ENCODE measurements around the gene CALY.
"Not testable (repeated sequence)": the region's sequence is repeated elsewhere in the genome, so short reads cannot be mapped to it uniquely, and the experiment has no call there.

CALY gene, protein sequence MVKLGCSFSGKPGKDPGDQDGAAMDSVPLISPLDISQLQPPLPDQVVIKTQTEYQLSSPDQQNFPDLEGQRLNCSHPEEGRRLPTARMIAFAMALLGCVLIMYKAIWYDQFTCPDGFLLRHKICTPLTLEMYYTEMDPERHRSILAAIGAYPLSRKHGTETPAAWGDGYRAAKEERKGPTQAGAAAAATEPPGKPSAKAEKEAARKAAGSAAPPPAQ

DNA sequence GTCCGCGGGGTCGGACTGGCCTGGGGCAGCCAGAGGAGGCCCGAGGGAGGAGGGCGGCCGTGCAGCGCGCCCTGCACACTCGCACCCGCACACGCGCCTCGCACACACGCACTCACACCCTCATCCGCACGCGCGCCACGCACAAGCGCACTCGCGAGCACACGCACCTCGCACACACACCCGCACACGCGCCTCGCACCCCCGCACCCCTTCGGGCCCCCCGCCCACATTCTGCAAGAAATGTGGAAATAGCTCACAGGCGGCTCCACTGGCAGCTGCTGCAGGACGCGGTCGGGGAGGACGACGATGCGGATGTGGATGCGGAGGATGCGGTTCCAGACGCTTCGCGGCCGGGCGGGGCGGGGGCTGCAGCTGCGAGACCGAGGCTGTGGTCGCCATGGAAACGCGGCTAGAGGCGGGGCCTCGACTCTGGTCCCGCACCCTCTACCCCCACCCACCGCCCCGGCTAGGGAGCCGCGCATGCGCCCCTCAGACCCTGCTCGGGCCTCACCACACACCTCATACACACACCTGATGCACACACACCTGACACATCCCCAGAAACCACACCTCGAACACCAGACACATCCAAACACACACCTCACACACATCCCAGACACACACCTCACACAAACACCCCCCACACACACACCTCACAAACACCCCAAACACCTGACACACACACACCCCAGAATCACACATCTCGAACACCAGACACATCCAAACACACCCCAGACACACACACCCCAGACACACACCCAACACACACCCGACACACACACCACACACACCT, at the start of gene CALY:
Gene CALY, minus strand, starts transcription at position 320 of the 793 bp plus-strand sequence. CDS start 7,907 bp downstream, outside the sequence.
- DNase-seq: peak; percentile 37

DNA sequence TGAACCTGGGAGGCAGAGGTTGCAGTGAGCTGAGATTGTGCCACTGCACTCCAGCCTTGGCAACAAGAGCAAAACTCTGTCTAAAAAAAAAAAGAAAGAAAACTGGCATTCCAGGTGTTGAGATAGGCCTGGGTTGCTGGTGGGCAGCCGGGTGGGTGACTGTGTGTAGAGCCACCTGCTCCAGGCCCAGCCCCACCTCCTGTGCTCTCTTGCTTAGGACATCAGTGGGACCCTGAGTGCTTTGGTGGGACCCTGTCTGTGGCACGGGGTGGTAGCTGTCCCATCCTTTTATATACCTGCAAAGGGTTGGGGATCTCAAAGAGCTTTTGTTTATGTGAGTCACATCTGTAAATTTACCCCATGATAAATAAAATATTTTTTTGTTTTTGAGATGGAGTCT, 48.5 kb upstream of the CALY start:
- DNase-seq: no peak

- no peak for DNase-seq
Measured at GRCh38 chr10:133384071-133384470, 47.4 kb upstream of the CALY start.

DNA sequence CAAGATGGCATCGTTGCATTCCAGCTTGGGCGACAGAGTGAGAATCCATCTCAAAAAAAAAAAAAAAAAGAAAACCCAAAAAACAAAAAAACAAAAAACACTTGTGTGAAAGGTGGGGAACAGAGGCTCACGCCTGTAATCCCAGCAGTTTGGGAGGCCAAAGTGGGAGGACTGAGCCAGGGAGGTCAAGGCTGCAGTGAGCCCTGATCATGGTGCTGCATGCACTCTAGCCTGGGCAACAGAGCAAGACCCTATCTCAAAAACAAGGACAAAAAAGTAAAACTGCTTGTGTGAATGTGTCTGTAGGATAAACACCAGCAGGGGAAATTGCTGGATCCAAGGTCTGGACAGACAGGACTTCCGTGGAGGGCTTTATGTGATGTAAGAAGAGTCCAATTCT, 46.9 kb upstream of the CALY start:
- no peak for DNase-seq

GRCh38 chr10:133381036-133381435, 44.3 kb upstream of the CALY start:
- no peak for DNase-seq

- no peak for DNase-seq
Measured at GRCh38 chr10:133379801-133380666, 43.3 kb upstream of the CALY start.

GRCh38 chr10:133379152-133379800, 42.6 kb upstream of the CALY start, which contains the start of gene PAOX:
Gene PAOX (plus strand): TSS chr10:133379262. CDS start chr10:133379317, 55 bp downstream.
- peak; percentile 54 for DNase-seq

- DNase-seq: peak; percentile 69
Measured at GRCh38 chr10:133378251-133379096, 41.8 kb upstream of the CALY start.

DNA sequence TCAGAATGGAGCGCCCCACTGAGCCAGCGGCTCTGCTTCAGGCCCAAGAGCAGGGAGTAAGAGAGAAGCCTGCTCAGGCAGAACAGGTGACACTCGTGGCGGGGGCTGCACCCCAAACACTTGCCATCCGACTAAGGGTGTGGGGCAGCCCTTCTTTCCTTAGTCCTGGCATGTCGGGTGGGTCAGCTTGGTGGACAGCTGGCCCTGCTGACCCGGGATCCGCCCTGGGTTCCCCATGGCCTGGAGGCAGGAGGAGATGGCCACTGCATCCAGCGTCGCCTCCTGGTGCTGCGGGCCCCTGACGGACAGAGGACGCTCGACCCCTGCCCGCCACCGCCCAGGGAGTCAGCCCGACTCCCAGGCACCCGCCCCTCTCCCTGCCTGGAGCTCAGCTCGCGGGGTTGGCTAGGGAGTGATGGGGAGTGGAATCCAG, 41.1 kb upstream of the CALY start:
- DNase-seq: no peak

GRCh38 chr10:133377025-133377817, 40.5 kb upstream of the CALY start:
- no peak for DNase-seq

GRCh38 chr10:133376183-133376582, 39.5 kb upstream of the CALY start:
- DNase-seq: not testable (repeated sequence)

- DNase-seq: no peak
Measured at GRCh38 chr10:133375357-133376115, 38.8 kb upstream of the CALY start.

DNA sequence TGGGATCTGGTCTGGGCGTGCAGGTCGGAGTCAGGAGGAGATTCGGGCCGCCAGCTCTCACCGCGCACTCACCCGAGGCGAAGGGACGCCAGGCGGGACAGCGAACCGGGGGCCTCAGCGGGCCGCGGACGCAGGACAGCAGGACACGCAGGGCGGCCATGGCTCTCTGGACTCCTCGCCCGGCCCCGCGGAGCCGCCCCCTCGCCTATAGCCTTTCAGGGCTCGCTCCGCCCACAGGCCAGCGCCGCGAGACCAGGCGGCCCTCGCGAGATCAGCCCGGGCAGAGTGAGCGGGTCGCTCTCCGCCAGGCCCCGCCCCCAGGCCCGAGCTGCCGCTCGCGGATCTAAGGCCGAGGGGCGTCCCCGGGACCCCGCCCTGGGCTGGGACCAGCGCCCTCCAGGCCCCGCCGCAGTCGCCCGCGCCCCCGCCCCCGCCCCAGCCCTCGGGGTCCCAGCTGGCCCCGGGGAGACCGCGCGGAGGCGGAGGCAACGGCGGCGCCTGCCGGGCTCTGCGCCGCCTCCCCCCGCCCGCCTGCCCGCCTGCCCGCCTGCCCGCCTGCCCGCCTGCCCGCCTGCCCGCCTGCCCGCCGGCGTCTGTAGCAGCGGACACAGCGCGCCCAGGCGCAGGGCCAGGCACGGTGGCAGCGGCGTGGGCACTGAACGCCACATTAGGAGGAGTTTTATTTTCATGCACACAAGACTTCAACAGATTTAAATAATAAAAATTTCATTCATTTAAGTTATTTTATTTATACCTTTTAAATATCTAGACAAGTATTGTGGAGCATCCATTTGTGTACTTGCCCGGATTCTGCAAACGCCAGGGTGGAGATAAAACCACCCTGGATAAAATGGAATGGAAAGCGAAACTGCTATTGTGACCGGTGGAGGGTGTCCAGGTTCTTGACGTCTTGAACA, 36.7 kb upstream of the CALY start, which contains the start of gene ECHS1:
Gene ECHS1, minus strand, starts transcription at position 181 of the 917 bp plus-strand sequence. Its CDS starts 21 bp downstream, at position 160.
- DNase-seq: peak; percentile 97

DNA sequence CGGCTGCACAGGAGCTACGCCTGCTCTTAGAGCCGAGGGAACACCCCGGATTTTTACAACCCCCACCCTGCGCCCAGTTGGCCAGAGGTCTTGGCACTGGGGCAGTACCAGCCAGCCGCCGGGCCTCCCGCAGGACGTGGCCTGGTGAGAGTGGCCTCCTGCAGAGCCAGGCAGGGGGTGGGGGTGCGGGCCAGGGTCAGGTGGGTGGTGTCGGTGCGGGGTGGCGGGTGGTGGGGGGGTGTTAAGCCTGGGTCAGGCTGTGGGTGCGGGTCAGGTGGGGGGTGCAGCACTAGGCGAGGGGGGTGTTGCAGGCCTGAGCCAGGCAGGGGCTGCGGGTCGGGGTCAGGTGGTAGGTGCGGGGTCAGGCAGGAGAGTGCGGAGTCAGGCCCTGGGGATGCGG, 35.8 kb upstream of the CALY start:
- no peak for DNase-seq

GRCh38 chr10:133370030-133370786, 33.5 kb upstream of the CALY start:
- DNase-seq: no peak

DNA sequence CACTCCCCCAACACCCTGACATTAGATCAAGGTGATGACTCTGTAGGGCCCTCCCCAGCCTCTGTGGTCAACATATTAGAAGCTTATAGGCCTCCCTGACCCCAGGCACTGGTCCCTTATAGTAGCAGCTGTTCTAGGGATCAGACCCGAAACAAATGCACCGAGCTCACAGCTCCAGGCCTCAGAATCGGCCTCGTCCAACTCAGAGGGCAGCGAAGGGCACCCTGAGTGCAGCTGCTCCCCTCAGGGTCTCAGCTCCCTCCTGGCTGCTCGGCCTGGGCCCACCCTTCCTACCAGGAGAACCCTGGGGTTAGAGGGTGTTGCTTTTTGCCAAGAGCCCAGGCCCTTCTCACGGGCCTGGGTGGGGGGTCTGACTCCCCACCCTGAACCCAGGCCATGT, 31.5 kb upstream of the CALY start:
- no peak for DNase-seq

- not testable (repeated sequence) for DNase-seq
Measured at GRCh38 chr10:133367461-133367860, 30.8 kb upstream of the CALY start.

GRCh38 chr10:133366751-133367150, 30.1 kb upstream of the CALY start:
- no peak for DNase-seq

Data from hematopoietic multipotent progenitor cell treated with erythropoietin and hydrocortisone succinate and interleukin-3 and kit ligand, for 6 days (in vitro differentiated cells).